DND-41 (cell line): ENCODE results near the gene EPHB2.

Source experiments
- ATAC-seq: fragments of 200-7000 bp; cut with Tn5 transposase; 3 replicates; pipeline ENCODE4 v1.9.1; 2021; ENCODE audit warnings: low read depth; ENCODE audit not compliant: insufficient read depth
- DNase-seq: peaks from one replicate; pipeline ENCODE4 v3.0.0-alpha.2; 2020
- H2AFZ ChIP-seq: 2 replicates; pipeline ENCODE4 v1.6.0; 2012; ENCODE audit warnings: low read depth, low read length
- H3K27ac ChIP-seq: 2 replicates; pipeline ENCODE4 v1.5.1; 2012; ENCODE audit warnings: low read length, inconsistent platforms
- H3K27me3 ChIP-seq: fragments of 200-600 bp; sonication (generic); 2 replicates; pipeline ENCODE4 v1.6.0; 2012; ENCODE audit warnings: low read length, mild to moderate bottlenecking, inconsistent platforms; ENCODE audit not compliant: insufficient read depth, poor library complexity
- H3K36me3 ChIP-seq: 2 replicates; pipeline ENCODE4 v1.5.1; 2012; ENCODE audit warnings: low read length, inconsistent platforms; ENCODE audit not compliant: insufficient read depth
- H3K4me1 ChIP-seq: 2 replicates; pipeline ENCODE4 v1.5.1; 2012; ENCODE audit warnings: mild to moderate bottlenecking, low read length; ENCODE audit not compliant: insufficient read depth
- H3K4me2 ChIP-seq: 2 replicates; pipeline ENCODE4 v1.6.0; 2012; ENCODE audit warnings: mild to moderate bottlenecking, moderate library complexity, low read length, inconsistent platforms; ENCODE audit not compliant: insufficient read depth
- H3K4me3 ChIP-seq, 2 experiments: fragments of 200-600 bp in 1 of 2; shearing (Covaris generic) in 1 of 2; 2 replicates each; pipeline ENCODE4 v1.5.1; 2012 to 2016; ENCODE audit warnings: inconsistent platforms in 2 of 2, low read length in 2 of 2, mild to moderate bottlenecking in 2 of 2, low read depth in 1 of 2, moderate library complexity in 1 of 2
- H3K79me2 ChIP-seq: 2 replicates; pipeline ENCODE4 v1.6.0; 2012; ENCODE audit warnings: low read length, inconsistent platforms; ENCODE audit not compliant: insufficient read depth
- H3K9ac ChIP-seq: 2 replicates; pipeline ENCODE4 v1.6.0; 2012; ENCODE audit warnings: low read depth, mild to moderate bottlenecking, inconsistent platforms, low read length, moderate library complexity
- H3K9me3 ChIP-seq: 2 replicates; pipeline ENCODE4 v1.5.1; 2012; ENCODE audit warnings: low read length, moderate library complexity, mild to moderate bottlenecking, inconsistent platforms; ENCODE audit not compliant: insufficient read depth, severe bottlenecking
- H4K20me1 ChIP-seq: 2 replicates; pipeline ENCODE4 v1.6.0; 2012; ENCODE audit warnings: low read length; ENCODE audit not compliant: insufficient read depth
- EZH2 ChIP-seq: IDR thresholded peaks from 3 replicates; pipeline ENCODE4 v1.6.1; 2012; ENCODE audit warnings: borderline replicate concordance, low read depth, mild to moderate bottlenecking, moderate library complexity, low read length, inconsistent platforms; ENCODE audit not compliant: severe bottlenecking
- TF ChIP-seq, protein P1 (sequence below): IDR thresholded peaks from 2 replicates; pipeline ENCODE4 v1.5.1; 2012; ENCODE audit warnings: borderline replicate concordance, low read length, moderate library complexity, mild to moderate bottlenecking; ENCODE audit not compliant: poor library complexity, severe bottlenecking; ENCODE audit errors: extremely low read depth

The EPHB2 gene

DNA sequence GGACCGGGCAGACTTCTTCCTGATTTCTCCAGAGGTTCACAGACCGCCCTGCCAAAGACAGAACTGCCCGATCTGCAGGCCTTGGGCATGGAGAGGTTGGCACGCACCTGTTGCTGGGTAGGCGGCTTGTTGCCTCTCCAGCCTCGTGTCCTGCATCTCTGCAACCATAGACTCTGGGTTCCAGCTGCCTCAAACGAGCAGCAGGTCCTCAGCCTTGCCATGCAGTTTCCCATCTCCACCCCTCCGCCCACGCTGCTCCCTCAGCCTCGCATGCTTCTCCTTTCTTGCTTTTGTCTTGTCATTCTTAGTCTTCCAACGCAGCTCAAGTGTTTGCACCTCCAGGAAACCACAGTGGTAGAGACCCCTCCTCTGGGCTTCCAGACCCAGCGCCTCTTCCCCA lies 135.8 kb downstream of the EPHB2 start:
- Histone ChIP-seq H3K4me3 (no peak overlapping the region), H3K27me3 (peaks cover 25% of the 10 kb centered on the region), H4K20me1 (0 out of 2 replicates have a peak, but pooled peaks cover 5% of the 10 kb centered on the region), H3K4me2 (no peak overlapping the region), H3K79me2 (no peaks in the 10 kb centered on the region), H3K9me3 (no peaks in the 10 kb centered on the region), H3K4me1 (no peaks in the 10 kb centered on the region), H3K36me3 (no peaks in the 10 kb centered on the region), H3K27ac (no peak overlapping the region), H3K9ac (no peak overlapping the region), H2AFZ (no peak overlapping the region)
- no peak for DNase-seq
- TF ChIP-seq EZH2, result no peak
- TF ChIP-seq, protein P1, sequence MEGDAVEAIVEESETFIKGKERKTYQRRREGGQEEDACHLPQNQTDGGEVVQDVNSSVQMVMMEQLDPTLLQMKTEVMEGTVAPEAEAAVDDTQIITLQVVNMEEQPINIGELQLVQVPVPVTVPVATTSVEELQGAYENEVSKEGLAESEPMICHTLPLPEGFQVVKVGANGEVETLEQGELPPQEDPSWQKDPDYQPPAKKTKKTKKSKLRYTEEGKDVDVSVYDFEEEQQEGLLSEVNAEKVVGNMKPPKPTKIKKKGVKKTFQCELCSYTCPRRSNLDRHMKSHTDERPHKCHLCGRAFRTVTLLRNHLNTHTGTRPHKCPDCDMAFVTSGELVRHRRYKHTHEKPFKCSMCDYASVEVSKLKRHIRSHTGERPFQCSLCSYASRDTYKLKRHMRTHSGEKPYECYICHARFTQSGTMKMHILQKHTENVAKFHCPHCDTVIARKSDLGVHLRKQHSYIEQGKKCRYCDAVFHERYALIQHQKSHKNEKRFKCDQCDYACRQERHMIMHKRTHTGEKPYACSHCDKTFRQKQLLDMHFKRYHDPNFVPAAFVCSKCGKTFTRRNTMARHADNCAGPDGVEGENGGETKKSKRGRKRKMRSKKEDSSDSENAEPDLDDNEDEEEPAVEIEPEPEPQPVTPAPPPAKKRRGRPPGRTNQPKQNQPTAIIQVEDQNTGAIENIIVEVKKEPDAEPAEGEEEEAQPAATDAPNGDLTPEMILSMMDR, result no peak
- no peak for ATAC-seq

DNA sequence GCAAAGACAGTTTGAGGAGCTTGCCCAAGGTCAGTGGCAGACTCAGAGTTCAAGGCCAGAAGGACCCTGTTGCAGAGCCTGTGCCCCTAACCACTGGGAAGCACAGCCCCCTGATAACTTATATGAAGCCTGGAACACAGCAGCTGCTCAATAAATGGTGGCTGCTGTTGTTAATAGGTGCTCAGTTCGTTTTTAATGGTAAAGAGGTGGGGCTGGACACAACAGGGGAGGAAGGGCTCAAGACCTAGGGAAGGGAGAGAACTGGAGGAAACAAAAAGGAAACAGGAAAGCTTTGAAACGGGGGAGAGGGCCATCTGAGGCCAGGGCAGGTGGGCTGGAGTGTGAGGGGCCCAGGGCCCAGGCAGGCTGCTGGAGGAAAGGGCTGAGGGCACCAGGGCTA lies 136.6 kb downstream of the EPHB2 start:
- Histone ChIP-seq H3K79me2 (no peaks in the 10 kb centered on the region), H4K20me1 (0 out of 2 replicates have a peak, but pooled peaks cover 2% of the 10 kb centered on the region), H3K4me3 (no peak overlapping the region), H3K36me3 (no peaks in the 10 kb centered on the region), H3K9me3 (no peaks in the 10 kb centered on the region), H3K27me3 (peaks cover 33% of the 10 kb centered on the region), H2AFZ (no peak overlapping the region), H3K9ac (no peak overlapping the region), H3K4me1 (no peaks in the 10 kb centered on the region), H3K4me2 (no peak overlapping the region), H3K27ac (no peak overlapping the region)
- no peak for ATAC-seq
- DNase-seq, result no peak
- TF ChIP-seq, protein P1, result no peak
- no peak for TF ChIP-seq EZH2

DNA sequence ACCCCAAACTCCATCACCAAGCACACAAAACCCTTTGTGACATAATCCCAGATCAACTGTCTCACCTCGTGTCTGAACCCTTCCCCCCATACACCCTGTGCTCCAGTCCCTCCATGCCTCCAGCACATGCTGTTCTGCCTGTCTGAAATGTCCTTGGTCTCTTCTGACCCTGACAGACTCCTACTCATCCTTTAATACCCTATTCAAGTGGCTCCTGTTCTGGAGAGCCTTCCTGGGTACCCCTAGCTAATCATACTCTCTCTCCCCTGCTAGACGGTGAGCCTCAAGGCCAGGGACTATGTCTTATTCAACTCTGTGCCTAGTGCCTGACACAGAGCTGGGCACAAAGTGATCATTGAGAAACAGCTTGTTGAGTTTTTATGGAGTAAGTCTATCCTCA lies 137.1 kb downstream of the EPHB2 start:
- DNase-seq, result no peak
- Histone ChIP-seq H3K9ac (no peak overlapping the region), H2AFZ (no peak overlapping the region), H3K27ac (no peak overlapping the region), H3K4me1 (no peaks in the 10 kb centered on the region), H3K36me3 (no peaks in the 10 kb centered on the region), H4K20me1 (0 out of 2 replicates have a peak, but pooled peaks cover 2% of the 10 kb centered on the region), H3K4me2 (no peak overlapping the region), H3K27me3 (peaks cover 31% of the 10 kb centered on the region), H3K9me3 (no peaks in the 10 kb centered on the region), H3K79me2 (no peaks in the 10 kb centered on the region), H3K4me3 (no peak overlapping the region)
- ATAC-seq, result no peak
- TF ChIP-seq, protein P1, result no peak
- TF ChIP-seq EZH2, result no peak

DNA sequence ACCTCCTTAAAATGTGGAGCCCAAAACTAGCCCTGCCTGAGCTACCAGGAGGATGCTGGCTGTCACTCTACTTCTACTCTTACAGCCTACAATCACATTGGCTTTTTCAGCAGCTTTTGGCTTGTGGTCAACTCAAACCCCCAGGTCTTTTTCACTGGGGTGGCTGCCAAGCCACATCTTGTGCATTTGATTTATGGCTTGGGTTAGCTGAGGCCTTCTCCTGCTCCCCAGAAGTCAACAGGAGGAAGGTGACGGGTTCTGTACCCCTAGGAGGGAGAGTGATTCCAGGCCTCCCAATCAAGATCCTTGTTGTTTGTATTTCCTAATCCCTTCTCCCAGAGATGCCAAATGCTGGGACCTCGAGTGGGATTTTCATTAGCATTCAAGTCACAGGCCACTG lies 137.8 kb downstream of the EPHB2 start:
- Histone ChIP-seq H3K4me1 (no peaks in the 10 kb centered on the region), H3K27me3 (peaks cover 27% of the 10 kb centered on the region), H3K79me2 (no peaks in the 10 kb centered on the region), H3K4me2 (no peak overlapping the region), H3K27ac (no peak overlapping the region), H3K4me3 (no peak overlapping the region), H3K36me3 (no peaks in the 10 kb centered on the region), H3K9me3 (no peaks in the 10 kb centered on the region), H4K20me1 (0 out of 2 replicates have a peak, but pooled peaks cover 4% of the 10 kb centered on the region), H2AFZ (no peak overlapping the region), H3K9ac (no peak overlapping the region)
- no peak for DNase-seq
- ATAC-seq, result no peak
- no peak for TF ChIP-seq EZH2
- TF ChIP-seq, protein P1, result no peak
